Psoas muscle (tissue), 8 donors: Measurements from ENCODE around the gene GRIP1. TPM values are rescaled to one million over a fixed set of nuclear protein-coding genes. Genes with fewer than 3 reads are reported as not detected.

ENCODE experiments used
- ATAC-seq, 4 donors: fragments of 200-7000 bp; cut with Tn5 transposase; one replicate each; pipeline ENCODE4 v1.9.1; 2020; ENCODE audit warnings: moderate library complexity in 3 of 4, mild to moderate bottlenecking in 2 of 4
- DNase-seq, 2 donors: peaks; one replicate each; pipeline ENCODE4 v3.0.0-alpha.2; 2020
- H3K27ac ChIP-seq: fragments of 200-600 bp; one replicate; pipeline ENCODE4 v1.8.0; 2022
- H3K27me3 ChIP-seq, 3 donors: fragments of 200-600 bp in 1 of 3; one replicate each; pipeline versions ENCODE4 v1.6.1 to v1.8.0; 2013 to 2022; ENCODE audit warnings: low read length in 2 of 3, mild to moderate bottlenecking in 2 of 3, moderate library complexity in 1 of 3; ENCODE audit not compliant: insufficient read depth in 3 of 3
- H3K36me3 ChIP-seq, 2 donors: fragments of 200-600 bp in 1 of 2; one replicate each; pipeline versions ENCODE4 v1.6.1 to v1.8.0; 2013 to 2022; ENCODE audit warnings: low read depth in 1 of 2, mild to moderate bottlenecking in 1 of 2, moderate library complexity in 1 of 2; ENCODE audit not compliant: insufficient read depth in 1 of 2
- H3K4me1 ChIP-seq: fragments of 200-600 bp; one replicate; pipeline ENCODE4 v1.8.0; 2022
- H3K4me3 ChIP-seq: fragments of 200-600 bp; one replicate; pipeline ENCODE4 v1.8.0; 2022; ENCODE audit warnings: mild to moderate bottlenecking
- H3K9me3 ChIP-seq: fragments of 200-600 bp; one replicate; pipeline ENCODE4 v1.8.0; 2022
- WGBS, 3 donors: extraction: QIAGEN DNeasy Blood & Tissue Kit; methylation state at CpG; one replicate each; pipeline versions ENCODE4 v1.1.6 to v1.1.7; 2013; 5-methylcytosine and 5-hydroxymethylcytosine counted together
- intact Hi-C, 2 donors: fragments of 100-400 bp; cut with DNase I; formaldehyde crosslinking; loops; one replicate each; pipeline versions ENCODE4 v1.11.0 to v1.14.2; 2022
- polyA plus RNA-seq, 3 donors: library from polyadenylated mRNA; stranded (reverse); fragments of 200-250 nt; gene quantifications; one replicate each; pipeline ENCODE4 v1.2.3, GENCODE V29; 2013
- total RNA-seq, 4 donors: library from RNA; stranded (reverse); fragmentation: NEBNext Ultra II Directional in 2 of 4; extraction: Animal tissue kit (Norgen Biotek cat#: 25700) in 2 of 4; gene quantifications; one replicate each; pipeline versions ENCODE4 v1.2.1 to v1.2.4, GENCODE V29; 2021 to 2023
- TF ChIP-seq, protein P1 (sequence below): fragments of 200-600 bp; IDR thresholded peaks from one replicate; pipeline ENCODE4 v1.8.0; 2022; ENCODE audit warnings: antibody characterized with exemption
- donor health status: healthy with polysubstance abuse.
- donor health status: DM: no; HTN: no; CAD: no; lungs with moderate emphysema.
- donor health status: Bipolar disorder and iron deficiency.
- donor health status: healthy.
- donor health status: DM: yes; HTN: yes; CAD: no.
- donor health status: DM: no; HTN: no; CAD: no.
- donor health status: DM: no; HTN: no; CAD: no.
- donor health status: DM: yes; HTN: yes; CAD: no.

Gene GRIP1
- total and polyA plus RNA-seq, 7 donors = 0.05 to 4.1 (median 1.6) TPM

DNA sequence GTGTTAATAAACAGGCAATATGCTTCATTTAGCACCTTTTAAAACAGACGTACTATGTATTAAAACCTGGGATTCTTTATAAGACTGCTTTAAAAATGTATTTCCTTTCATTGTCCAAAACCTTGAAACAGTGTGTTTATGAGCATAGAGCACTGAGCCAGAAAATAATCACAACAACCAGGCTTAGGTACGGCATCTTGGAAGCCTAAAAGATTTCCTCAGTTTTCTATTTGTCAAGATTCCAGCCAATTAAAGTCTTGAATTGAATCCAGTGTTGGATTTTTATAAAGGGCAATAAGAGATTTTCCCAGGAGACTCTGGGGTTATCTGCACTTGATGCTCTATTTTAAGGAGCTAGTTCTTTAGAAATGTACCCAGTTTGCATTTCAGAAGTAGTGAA lies 80.3 kb downstream of the GRIP1 start:
- Histone ChIP-seq H3K4me1 (no peaks in the 10 kb centered on the region), H3K9me3 (no peaks in the 10 kb centered on the region), H3K36me3 (no peaks in the 10 kb centered on the region), H3K27ac (no peak overlapping the region), H3K27me3 (no peaks in the 10 kb centered on the region), H3K4me3 (no peak overlapping the region)
- ATAC-seq (no peak), DNase-seq (no peak)
- WGBS, 3 donors = 35 to 58% (median 37%) methylated on average over 2 of the region's 2 CpGs
- TF ChIP-seq, protein P1, sequence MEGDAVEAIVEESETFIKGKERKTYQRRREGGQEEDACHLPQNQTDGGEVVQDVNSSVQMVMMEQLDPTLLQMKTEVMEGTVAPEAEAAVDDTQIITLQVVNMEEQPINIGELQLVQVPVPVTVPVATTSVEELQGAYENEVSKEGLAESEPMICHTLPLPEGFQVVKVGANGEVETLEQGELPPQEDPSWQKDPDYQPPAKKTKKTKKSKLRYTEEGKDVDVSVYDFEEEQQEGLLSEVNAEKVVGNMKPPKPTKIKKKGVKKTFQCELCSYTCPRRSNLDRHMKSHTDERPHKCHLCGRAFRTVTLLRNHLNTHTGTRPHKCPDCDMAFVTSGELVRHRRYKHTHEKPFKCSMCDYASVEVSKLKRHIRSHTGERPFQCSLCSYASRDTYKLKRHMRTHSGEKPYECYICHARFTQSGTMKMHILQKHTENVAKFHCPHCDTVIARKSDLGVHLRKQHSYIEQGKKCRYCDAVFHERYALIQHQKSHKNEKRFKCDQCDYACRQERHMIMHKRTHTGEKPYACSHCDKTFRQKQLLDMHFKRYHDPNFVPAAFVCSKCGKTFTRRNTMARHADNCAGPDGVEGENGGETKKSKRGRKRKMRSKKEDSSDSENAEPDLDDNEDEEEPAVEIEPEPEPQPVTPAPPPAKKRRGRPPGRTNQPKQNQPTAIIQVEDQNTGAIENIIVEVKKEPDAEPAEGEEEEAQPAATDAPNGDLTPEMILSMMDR = no peak
- intact Hi-C loops = no loop called here

- TF ChIP-seq, protein P1 = no peak
- Histone ChIP-seq H3K4me3 (no peak overlapping the region), H3K27me3 (no peaks in the 10 kb centered on the region), H3K27ac (no peak overlapping the region), H3K9me3 (no peaks in the 10 kb centered on the region), H3K36me3 (no peaks in the 10 kb centered on the region), H3K4me1 (no peaks in the 10 kb centered on the region)
- intact Hi-C loops = no loop called here
- ATAC-seq = no peak
- DNase-seq = no peak
- WGBS, 3 donors = 86 to 91% (median 90%) methylated on average over 4 of the region's 4 CpGs
Observed at GRCh38 chr12:66598079-66598478, 80.8 kb downstream of the GRIP1 start.

GRCh38 chr12:66596199-66596598 lies 82.7 kb downstream of the GRIP1 start:
- DNase-seq (no peak), ATAC-seq (no peak)
- H3K36me3 ChIP-seq = no peaks in the 10 kb centered on the region
- H3K4me3 ChIP-seq = no peak overlapping the region
- WGBS, 3 donors = 63 to 81% (median 74%) methylated on average over 2 of the region's 2 CpGs
- intact Hi-C loops = no loop called here
- H3K9me3 ChIP-seq = no peaks in the 10 kb centered on the region
- no peak overlapping the region for H3K27ac ChIP-seq
- no peaks in the 10 kb centered on the region for H3K4me1 ChIP-seq
- TF ChIP-seq, protein P1 = no peak
- H3K27me3 ChIP-seq = no peaks in the 10 kb centered on the region

GRCh38 chr12:66594688-66595087 lies 84.2 kb downstream of the GRIP1 start:
- Histone ChIP-seq H3K4me3 (no peak overlapping the region), H3K27me3 (no peaks in the 10 kb centered on the region), H3K36me3 (no peaks in the 10 kb centered on the region), H3K4me1 (no peaks in the 10 kb centered on the region), H3K27ac (no peak overlapping the region), H3K9me3 (no peaks in the 10 kb centered on the region)
- no peak for DNase-seq
- intact Hi-C loops = no loop called here
- ATAC-seq = no peak
- TF ChIP-seq, protein P1 = no peak

DNA sequence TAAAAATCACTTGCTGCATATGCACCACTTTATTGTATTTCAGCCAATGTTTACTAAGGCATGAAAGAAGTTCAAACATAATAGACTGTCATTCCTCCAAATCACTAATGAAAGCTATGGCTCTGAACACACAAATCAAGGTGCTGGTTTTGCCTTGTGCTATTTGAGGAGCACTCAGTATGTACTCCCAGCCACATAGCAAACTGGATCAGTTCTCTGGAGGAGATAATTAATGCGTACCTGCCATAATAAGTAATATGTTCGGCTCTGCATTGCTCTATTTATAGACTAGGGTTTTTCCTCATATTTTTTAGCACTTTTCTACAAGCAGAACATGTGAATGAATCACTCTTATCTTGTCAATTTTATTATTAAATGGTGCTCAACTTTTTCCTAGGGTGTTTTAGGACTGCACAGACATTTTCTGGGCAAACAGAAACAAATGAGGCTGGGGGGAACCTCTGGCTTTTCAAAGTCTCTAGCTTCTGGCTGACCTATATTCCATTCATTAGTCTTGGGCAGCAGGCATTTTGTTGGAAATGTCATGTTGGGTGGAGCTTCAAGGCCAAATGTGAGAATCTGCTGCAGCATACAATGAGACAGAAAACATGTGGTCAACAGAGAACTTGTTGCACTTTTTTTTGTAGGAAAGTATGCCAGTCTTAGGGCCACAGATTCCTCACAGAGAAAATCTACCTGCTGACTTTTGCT lies 88.4 kb downstream of the GRIP1 start:
- intact Hi-C loops = no loop called here
- no peaks in the 10 kb centered on the region for H3K4me1 ChIP-seq
- ATAC-seq (no peak), DNase-seq (no peak)
- 79 to 87% (median 84%) methylated on average over 2 of the region's 2 CpGs for WGBS, 3 donors
- no peak overlapping the region for H3K4me3 ChIP-seq
- H3K27me3 ChIP-seq = no peaks in the 10 kb centered on the region
- H3K27ac ChIP-seq = no peak overlapping the region
- H3K36me3 ChIP-seq = no peaks in the 10 kb centered on the region
- no peaks in the 10 kb centered on the region for H3K9me3 ChIP-seq
- TF ChIP-seq, protein P1 = no peak
